DLD1 (cell line): Measurements from ENCODE around the gene KCNQ2.

Experiments
- in situ Hi-C: cut with HindIII; loops from 2 replicates; pipeline ENCODE4 v1.10.0; 2017; ENCODE audit warnings: low sequenced_read_pairs

The KCNQ2 gene

GRCh38 chr20:63406617-63407245, 65.7 kb downstream of the KCNQ2 start:
- in situ Hi-C loops, result no loop called here

- in situ Hi-C loops, result no loop called here
Observed at GRCh38 chr20:63406011-63406410, 66.4 kb downstream of the KCNQ2 start.

GRCh38 chr20:63405102-63405730, 67.2 kb downstream of the KCNQ2 start:
- in situ Hi-C loops, result no loop called here

- in situ Hi-C loops, result no loop called here
Observed at GRCh38 chr20:63404129-63405085, 68.0 kb downstream of the KCNQ2 start.

- in situ Hi-C loops, result no loop called here
Observed at GRCh38 chr20:63403403-63404105, 68.9 kb downstream of the KCNQ2 start.

GRCh38 chr20:63402860-63403220, 69.6 kb downstream of the KCNQ2 start:
- in situ Hi-C loops, result no loop called here

- in situ Hi-C loops, result no loop called here
Observed at GRCh38 chr20:63402181-63402859, 70.1 kb downstream of the KCNQ2 start.

- in situ Hi-C loops, result no loop called here
Observed at GRCh38 chr20:63401384-63402110, 70.9 kb downstream of the KCNQ2 start.

- in situ Hi-C loops, result no loop called here
Observed at GRCh38 chr20:63400486-63401210, 71.8 kb downstream of the KCNQ2 start.

- in situ Hi-C loops, result loop anchor here (10.0 to 25.0 kb wide), 2 partner anchors 75 to 112 kb away; partner anchors contain the start of genes COL20A1 and KCNQ2
Observed at GRCh38 chr20:63399596-63400375, 72.7 kb downstream of the KCNQ2 start.

- in situ Hi-C loops, result loop anchor here (10.0 to 25.0 kb wide), 2 partner anchors 76 to 112 kb away; partner anchors contain the start of genes COL20A1 and KCNQ2
Observed at GRCh38 chr20:63398744-63399514, 73.5 kb downstream of the KCNQ2 start.

GRCh38 chr20:63397946-63398450, 74.5 kb downstream of the KCNQ2 start:
- in situ Hi-C loops, result loop anchor here (10.0 to 25.0 kb wide), 2 partner anchors 77 to 111 kb away; partner anchors contain the start of genes COL20A1 and KCNQ2

- in situ Hi-C loops, result loop anchor here (10.0 to 25.0 kb wide), 2 partner anchors 78 to 110 kb away; partner anchors contain the start of genes COL20A1 and KCNQ2
Observed at GRCh38 chr20:63397155-63397843, 75.2 kb downstream of the KCNQ2 start.

GRCh38 chr20:63396300-63396699, 76.2 kb downstream of the KCNQ2 start:
- in situ Hi-C loops, result loop anchor here (10.0 to 25.0 kb wide), 2 partner anchors 79 to 109 kb away; partner anchors contain the start of genes COL20A1 and KCNQ2

GRCh38 chr20:63395723-63396122, 76.7 kb downstream of the KCNQ2 start:
- in situ Hi-C loops, result loop anchor here (10.0 to 25.0 kb wide), 2 partner anchors 79 to 108 kb away; partner anchors contain the start of genes COL20A1 and KCNQ2

- in situ Hi-C loops, result loop anchor here (10.0 to 25.0 kb wide), 2 partner anchors 80 to 108 kb away; partner anchors contain the start of genes COL20A1 and KCNQ2
Observed at GRCh38 chr20:63394920-63395455, 77.5 kb downstream of the KCNQ2 start.
